GM21737 (cell line): ENCODE results near the gene CTNNAL1.

Experiments used
- ATAC-seq: cut with Tn5 transposase; IDR thresholded peaks from one replicate; pipeline ENCODE4 v1.9.1; 2021; ENCODE audit warnings: mild to moderate bottlenecking, moderate library complexity; ENCODE audit not compliant: unreplicated experiment

Gene CTNNAL1

DNA sequence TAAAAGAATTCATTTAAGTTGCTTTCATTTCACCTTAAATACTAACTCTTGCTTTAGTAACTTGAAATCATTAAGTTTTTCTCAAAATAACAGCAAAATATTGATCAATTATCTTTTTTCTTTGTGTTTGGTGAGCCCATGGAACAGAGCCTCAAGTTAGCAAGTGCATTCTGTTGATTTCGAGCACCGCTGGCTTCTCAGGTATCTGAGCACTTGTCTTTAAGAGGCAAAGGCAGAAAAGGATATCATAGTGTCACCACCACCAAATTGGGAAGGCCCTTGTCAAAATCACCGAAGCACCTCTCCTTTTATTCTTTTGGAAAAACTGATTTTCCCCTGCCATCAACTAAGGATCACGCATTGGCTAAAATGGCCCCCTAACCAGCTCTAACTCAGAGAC is 17.1 kb upstream of the CTNNAL1 start:
- ATAC-seq = no peak

GRCh38 chr9:109028457-109028856 is 15.2 kb upstream of the CTNNAL1 start:
- no peak for ATAC-seq

- no peak for ATAC-seq
These were observed 13.9 kb upstream of the CTNNAL1 start for GRCh38 chr9:109027176-109027575.

DNA sequence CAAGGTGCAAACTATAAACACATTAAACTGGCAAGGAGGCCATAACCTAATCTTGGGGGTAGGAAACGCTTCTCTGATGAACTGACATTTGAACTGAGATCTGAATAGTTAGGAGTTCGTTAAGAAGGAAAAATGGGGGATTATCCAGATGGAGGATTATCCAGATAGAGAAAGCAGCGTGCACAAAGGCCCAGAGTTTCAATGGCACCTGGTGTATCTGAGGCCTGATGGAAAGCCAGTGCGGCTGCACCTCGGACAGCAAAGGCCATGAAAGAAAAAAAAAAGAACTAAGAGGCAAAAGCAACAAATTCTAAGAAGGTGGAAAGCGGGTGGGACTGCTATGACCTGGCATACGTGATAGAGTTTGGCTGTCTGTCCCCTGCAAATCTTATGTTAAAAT is 13.0 kb upstream of the CTNNAL1 start:
- no peak for ATAC-seq

- no peak for ATAC-seq
These were observed 9.6 kb upstream of the CTNNAL1 start for GRCh38 chr9:109022873-109023272.

GRCh38 chr9:109020581-109021511 is 7.5 kb upstream of the CTNNAL1 start:
- ATAC-seq = no peak

DNA sequence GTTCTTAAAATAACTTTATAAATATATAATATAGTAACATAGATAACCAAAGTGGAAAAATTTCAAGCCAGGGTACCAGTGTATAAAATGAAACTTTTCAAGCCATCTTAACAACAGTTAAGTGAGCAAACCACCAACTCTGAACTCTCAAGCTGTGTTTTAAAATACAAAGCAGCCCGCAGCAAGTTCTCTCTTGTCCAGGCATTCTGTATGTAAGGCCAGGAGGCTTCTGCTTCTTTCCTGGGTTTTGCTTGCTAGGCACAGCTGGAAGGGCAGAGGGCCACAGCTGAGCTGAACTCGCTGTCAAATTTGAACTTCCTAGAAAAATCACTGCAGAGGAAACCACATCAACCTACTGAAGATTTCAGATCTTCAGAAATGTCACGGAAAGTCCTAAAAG is 6.8 kb upstream of the CTNNAL1 start:
- ATAC-seq = no peak

DNA sequence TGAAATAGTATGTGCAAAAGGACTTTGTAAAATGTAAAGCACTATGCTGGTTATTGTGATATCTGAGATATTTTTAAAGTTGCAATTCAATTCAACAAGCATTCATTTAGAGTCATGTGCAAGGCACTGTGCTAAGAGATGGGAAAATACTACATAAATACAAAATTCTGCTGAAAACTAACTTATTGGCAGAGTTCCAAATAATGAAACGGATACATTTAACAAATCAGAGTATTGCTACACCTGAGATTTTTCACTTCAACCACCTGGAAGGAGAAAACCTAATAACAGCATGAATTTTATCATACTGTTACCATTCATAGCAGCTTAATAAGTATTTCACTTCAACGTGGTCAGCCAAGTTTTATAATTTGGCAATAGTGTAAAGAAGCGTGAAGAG is 6.1 kb upstream of the CTNNAL1 start:
- no peak for ATAC-seq

GRCh38 chr9:109017493-109017892 is 4.2 kb upstream of the CTNNAL1 start:
- no peak for ATAC-seq

DNA sequence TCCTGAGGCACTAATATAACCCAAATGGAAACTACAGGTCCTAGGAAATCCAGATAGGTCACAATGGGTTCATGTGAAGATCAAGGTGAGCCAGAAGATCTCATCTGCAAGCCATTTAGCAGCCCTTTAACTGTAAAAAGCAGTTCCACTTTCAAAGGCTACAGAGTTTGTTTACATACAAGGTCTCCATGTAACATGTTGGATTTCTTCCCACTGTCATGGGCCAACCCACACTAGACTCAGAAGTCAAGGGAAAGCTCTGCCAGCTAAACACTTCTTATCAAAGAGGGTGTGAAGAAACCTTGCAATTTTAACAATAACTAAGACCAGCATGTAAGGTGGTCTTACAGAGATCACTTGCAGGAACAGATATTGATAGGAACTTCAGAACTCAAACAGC is 3.8 kb upstream of the CTNNAL1 start:
- ATAC-seq = no peak

DNA sequence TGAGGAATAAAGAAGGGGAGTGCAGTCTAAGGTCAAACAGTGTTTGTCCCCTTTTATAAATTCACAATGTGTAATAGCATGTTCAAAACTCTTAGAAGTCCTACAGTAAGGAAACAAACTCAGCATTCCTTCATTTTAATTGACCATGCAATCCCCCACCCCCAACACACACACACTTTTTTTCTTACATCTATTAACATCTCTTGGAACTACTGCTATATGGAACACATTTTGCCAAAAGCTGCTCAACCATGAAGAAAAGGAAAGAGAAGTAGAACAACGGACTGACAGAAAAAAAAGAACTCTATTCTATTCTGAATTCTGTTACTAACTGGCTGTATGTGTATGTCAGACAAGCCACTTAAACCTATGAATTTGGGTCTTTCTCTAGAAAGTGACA is 2.8 kb upstream of the CTNNAL1 start:
- no peak for ATAC-seq

- ATAC-seq = no peak
These were observed 1.4 kb upstream of the CTNNAL1 start for GRCh38 chr9:109014608-109015280.

GRCh38 chr9:109013679-109014607 is 644 bp upstream of the CTNNAL1 start:
- no peak for ATAC-seq

DNA sequence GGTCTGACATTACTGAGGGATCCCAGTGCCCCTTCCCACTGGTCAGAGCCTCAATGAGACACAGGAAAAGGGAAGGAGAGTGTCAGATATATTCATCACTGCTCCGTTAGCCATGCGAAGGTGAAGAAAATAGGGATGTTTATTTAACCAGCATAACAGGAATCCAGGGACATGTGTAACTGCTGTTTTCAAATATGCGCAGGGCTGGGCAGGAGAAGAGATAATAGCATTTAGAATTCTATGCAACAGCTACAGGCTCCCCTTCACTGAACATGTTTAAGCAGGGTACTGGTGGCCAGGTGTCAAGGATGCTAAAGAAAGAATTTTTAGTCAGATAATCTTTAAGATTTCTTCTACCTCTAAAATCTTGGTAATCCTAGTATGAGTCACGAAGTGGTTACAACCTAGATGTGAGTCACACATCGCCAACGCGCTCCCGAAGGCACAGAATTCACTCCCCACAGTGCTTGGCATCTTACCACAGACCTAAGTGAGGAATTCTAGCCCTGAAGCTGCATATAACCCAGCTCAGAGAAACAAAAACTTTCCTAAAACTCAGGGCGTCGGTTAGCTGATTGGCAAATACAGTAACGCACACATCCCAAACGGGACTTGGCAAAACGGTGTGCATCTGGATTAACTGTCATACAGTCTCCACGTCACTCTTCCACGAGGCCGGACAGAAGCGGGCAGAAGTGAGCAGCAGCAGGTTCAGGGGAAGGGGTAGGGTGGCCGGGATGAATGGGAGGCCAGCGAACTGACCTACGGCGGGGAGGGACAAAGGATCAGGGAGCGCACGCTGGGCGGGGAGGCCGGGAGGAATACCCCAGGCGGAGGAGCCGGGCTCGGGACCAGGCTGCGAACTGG is 1.1 kb downstream of the CTNNAL1 start:
- peak; percentile 20 for ATAC-seq

DNA sequence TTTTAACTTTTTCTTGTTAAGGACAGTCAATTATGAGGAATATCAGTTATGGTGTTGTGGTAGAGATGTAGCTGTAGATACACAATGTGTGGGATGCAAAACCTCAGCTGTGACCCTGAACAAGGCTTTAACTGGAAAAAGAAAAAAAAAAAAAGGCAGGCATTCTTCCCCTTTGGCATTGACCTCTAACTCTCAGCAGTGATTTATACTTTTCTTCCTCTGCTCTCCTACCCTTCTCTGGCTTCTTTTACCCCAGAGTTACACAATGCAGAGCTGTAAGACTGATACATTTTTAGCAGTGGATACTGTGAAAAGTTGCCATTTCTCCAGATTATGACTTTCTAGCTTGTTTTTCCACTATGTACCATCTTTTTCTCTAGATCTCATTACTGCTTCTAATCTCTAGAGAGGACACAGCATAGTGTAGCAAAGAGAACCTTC is 2.0 kb downstream of the CTNNAL1 start:
- no peak for ATAC-seq

GRCh38 chr9:109010746-109011145 is 2.6 kb downstream of the CTNNAL1 start:
- no peak for ATAC-seq

DNA sequence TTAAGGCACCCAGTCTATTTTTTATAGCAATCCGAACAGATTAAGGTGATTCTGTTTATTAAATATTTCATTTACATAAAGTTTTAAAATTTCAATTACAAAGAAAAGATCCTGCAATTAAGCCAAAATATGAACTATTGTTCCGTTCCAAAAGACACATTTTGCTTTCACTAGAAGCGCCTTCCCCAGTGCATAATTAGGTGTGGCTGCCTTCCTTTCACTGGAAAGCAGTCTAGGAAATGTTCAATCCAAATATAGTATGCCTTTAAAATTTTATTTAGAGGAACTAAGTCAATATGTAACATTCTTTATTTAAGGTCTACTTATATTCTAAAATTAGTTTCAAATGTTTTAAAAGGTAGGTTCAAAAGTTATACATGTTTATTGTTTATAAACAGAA is 7.6 kb downstream of the CTNNAL1 start:
- ATAC-seq = no peak

DNA sequence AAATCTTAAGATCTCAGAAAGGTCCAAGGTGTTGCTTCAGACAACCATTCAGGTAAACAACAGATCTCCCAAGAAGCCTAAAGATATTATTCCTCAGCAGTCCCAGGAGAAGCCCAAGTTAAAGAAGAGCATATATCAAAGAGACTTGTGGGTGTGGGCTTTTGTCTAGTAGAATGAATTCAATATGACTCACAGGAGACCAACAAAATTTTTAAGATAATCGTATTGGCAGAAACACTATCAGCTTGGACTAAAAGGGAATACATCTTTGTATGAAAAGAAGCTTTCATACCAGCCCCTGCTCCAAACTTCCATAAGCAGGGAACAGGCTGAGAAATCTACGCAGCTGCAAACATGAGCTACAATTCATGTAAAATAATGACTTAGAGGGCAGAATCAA is 10.2 kb downstream of the CTNNAL1 start:
- ATAC-seq = no peak

DNA sequence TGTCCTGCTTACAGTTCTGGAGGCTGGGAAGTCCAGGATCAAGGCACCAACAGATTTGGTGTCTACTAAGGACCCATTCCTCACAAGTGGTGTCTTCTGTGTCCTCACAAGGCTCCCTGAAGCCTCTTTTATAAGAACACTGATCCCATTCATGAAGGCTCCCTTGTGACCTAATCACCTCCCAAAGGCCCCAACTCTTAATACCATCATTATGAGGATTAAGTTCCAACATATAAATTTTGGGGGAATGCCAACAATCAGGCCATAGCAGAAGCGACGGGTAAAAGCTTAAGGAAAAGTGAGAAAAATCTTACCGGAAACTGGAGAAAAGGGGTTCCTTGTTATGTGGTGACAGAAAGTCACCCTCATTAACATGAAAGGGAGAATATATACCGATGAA is 11.2 kb downstream of the CTNNAL1 start:
- ATAC-seq = no peak

- no peak for ATAC-seq
These were observed 12.0 kb downstream of the CTNNAL1 start for GRCh38 chr9:109001275-109001676.
